SKM-1 (cell line): ENCODE results near the gene HDAC7.
"Not testable (repeated sequence)": the region's sequence is repeated elsewhere in the genome, so short reads cannot be mapped to it uniquely, and the experiment has no call there.

ENCODE experiments used
- DNase-seq: peaks from one replicate; lab custom pipeline; 2025; ENCODE audit not compliant: unreplicated experiment; lab: John Stamatoyannopoulos, UW

The HDAC7 gene

GRCh38 chr12:47829584-47829983 is 9.9 kb upstream of the HDAC7 start:
- DNase-seq, result no peak

- no peak for DNase-seq
These were observed 9.3 kb upstream of the HDAC7 start for GRCh38 chr12:47828976-47829482.

- DNase-seq, result no peak
These were observed 8.6 kb upstream of the HDAC7 start for GRCh38 chr12:47828008-47828975.

- no peak for DNase-seq
These were observed 5.5 kb upstream of the HDAC7 start for GRCh38 chr12:47825173-47825639.

- DNase-seq, result no peak
These were observed 4.9 kb upstream of the HDAC7 start for GRCh38 chr12:47824635-47825034.

GRCh38 chr12:47824198-47824597 is 4.5 kb upstream of the HDAC7 start:
- no peak for DNase-seq

GRCh38 chr12:47823422-47824086 is 3.9 kb upstream of the HDAC7 start:
- no peak for DNase-seq

GRCh38 chr12:47822863-47823262 is 3.2 kb upstream of the HDAC7 start:
- DNase-seq, result no peak

GRCh38 chr12:47822401-47822800 is 2.7 kb upstream of the HDAC7 start:
- DNase-seq, result no peak

- no peak for DNase-seq
These were observed 1.6 kb upstream of the HDAC7 start for GRCh38 chr12:47821346-47821706.

GRCh38 chr12:47820631-47821345 is 1.1 kb upstream of the HDAC7 start:
- DNase-seq, result no peak

- no peak for DNase-seq
These were observed 386 bp downstream of the HDAC7 start for GRCh38 chr12:47819138-47819895.

- no peak for DNase-seq
These were observed 1.1 kb downstream of the HDAC7 start for GRCh38 chr12:47818467-47819137.

- no peak for DNase-seq
These were observed 1.7 kb downstream of the HDAC7 start for GRCh38 chr12:47818007-47818376.

GRCh38 chr12:47817272-47818006 is 2.3 kb downstream of the HDAC7 start:
- no peak for DNase-seq

GRCh38 chr12:47816403-47817271 is 3.1 kb downstream of the HDAC7 start:
- no peak for DNase-seq

GRCh38 chr12:47815447-47815846 is 4.3 kb downstream of the HDAC7 start:
- not testable (repeated sequence) for DNase-seq

- no peak for DNase-seq
These were observed 5.0 kb downstream of the HDAC7 start for GRCh38 chr12:47814539-47815170.
